HG02970 (cell line): ENCODE measurements around the gene TTYH2.
"Not testable (repeated sequence)": the region's sequence is repeated elsewhere in the genome, so short reads cannot be mapped to it uniquely, and the experiment has no call there.

Experiments
- ATAC-seq: cut with Tn5 transposase; IDR thresholded peaks from one replicate; pipeline ENCODE4 v1.9.1; 2021; ENCODE audit warnings: mild to moderate bottlenecking, moderate library complexity, moderate number of reproducible peaks; ENCODE audit not compliant: unreplicated experiment, low FRiP score

The TTYH2 gene

GRCh38 chr17:74252211-74252610 lies 38.8 kb downstream of the TTYH2 start:
- ATAC-seq, result no peak

GRCh38 chr17:74253036-74253435 lies 39.7 kb downstream of the TTYH2 start:
- no peak for ATAC-seq

GRCh38 chr17:74257311-74257710 lies 43.9 kb downstream of the TTYH2 start:
- ATAC-seq, result no peak

- no peak for ATAC-seq
Measured at GRCh38 chr17:74259667-74260524, 46.5 kb downstream of the TTYH2 start.

GRCh38 chr17:74260525-74260850 lies 47.1 kb downstream of the TTYH2 start:
- no peak for ATAC-seq

GRCh38 chr17:74262601-74263000 lies 49.2 kb downstream of the TTYH2 start:
- ATAC-seq, result no peak

- not testable (repeated sequence) for ATAC-seq
Measured at GRCh38 chr17:74267054-74267453, 53.7 kb downstream of the TTYH2 start.

GRCh38 chr17:74267579-74267978 lies 54.2 kb downstream of the TTYH2 start:
- ATAC-seq, result no peak

GRCh38 chr17:74267987-74268499 lies 54.7 kb downstream of the TTYH2 start:
- ATAC-seq, result no peak

- ATAC-seq, result no peak
Measured at GRCh38 chr17:74268558-74268957, 55.2 kb downstream of the TTYH2 start.

- ATAC-seq, result no peak
Measured at GRCh38 chr17:74270333-74270732, 57.0 kb downstream of the TTYH2 start.

GRCh38 chr17:74271281-74271680 lies 57.9 kb downstream of the TTYH2 start:
- ATAC-seq, result no peak

GRCh38 chr17:74271901-74272561 lies 58.7 kb downstream of the TTYH2 start:
- ATAC-seq, result no peak

- ATAC-seq, result no peak
Measured at GRCh38 chr17:74272731-74273201, 59.4 kb downstream of the TTYH2 start.

GRCh38 chr17:74274060-74274708 lies 60.8 kb downstream of the TTYH2 start, which contains the start of gene DNAI2:
TSS of gene DNAI2 (plus strand) at chr17:74274234. CDS start at chr17:74281818, 7,584 bp downstream.
- no peak for ATAC-seq

GRCh38 chr17:74274709-74275340 lies 61.5 kb downstream of the TTYH2 start:
- no peak for ATAC-seq

- no peak for ATAC-seq
Measured at GRCh38 chr17:74276051-74276476, 62.7 kb downstream of the TTYH2 start.

GRCh38 chr17:74276541-74277009 lies 63.2 kb downstream of the TTYH2 start:
- ATAC-seq, result no peak

GRCh38 chr17:74277935-74278334 lies 64.6 kb downstream of the TTYH2 start:
- no peak for ATAC-seq

GRCh38 chr17:74279617-74280016 lies 66.2 kb downstream of the TTYH2 start:
- not testable (repeated sequence) for ATAC-seq
